Right ventricle myocardium superior (tissue), 1 donor: ENCODE data around the gene TAGLN. TPM values are rescaled to one million over a fixed set of nuclear protein-coding genes. Genes with fewer than 3 reads are reported as not detected.

Experiments used
- ATAC-seq: fragments of 200-7000 bp; cut with Tn5 transposase; one replicate; pipeline ENCODE4 v1.9.1; 2020; ENCODE audit warnings: mild to moderate bottlenecking; ENCODE audit not compliant: poor library complexity
- DNase-seq: peaks from one replicate; pipeline ENCODE4 v3.0.0-alpha.2; 2020
- intact Hi-C: fragments of 100-400 bp; cut with DNase I; formaldehyde crosslinking; loops from one replicate; pipeline ENCODE4 v1.11.2; 2022
- total RNA-seq: library from RNA; stranded (reverse); fragmentation: NEBNext Ultra II Directional; extraction: Animal tissue kit (Norgen Biotek cat#: 25700); gene quantifications from one replicate; pipeline ENCODE4 v1.2.1, GENCODE V29; 2021
- donor health status: DM: no; HTN: yes; CAD: no; lungs with severe emphysema.

Gene TAGLN
- total RNA-seq, 1 donor from 2014 or later: 91.4 TPM

DNA sequence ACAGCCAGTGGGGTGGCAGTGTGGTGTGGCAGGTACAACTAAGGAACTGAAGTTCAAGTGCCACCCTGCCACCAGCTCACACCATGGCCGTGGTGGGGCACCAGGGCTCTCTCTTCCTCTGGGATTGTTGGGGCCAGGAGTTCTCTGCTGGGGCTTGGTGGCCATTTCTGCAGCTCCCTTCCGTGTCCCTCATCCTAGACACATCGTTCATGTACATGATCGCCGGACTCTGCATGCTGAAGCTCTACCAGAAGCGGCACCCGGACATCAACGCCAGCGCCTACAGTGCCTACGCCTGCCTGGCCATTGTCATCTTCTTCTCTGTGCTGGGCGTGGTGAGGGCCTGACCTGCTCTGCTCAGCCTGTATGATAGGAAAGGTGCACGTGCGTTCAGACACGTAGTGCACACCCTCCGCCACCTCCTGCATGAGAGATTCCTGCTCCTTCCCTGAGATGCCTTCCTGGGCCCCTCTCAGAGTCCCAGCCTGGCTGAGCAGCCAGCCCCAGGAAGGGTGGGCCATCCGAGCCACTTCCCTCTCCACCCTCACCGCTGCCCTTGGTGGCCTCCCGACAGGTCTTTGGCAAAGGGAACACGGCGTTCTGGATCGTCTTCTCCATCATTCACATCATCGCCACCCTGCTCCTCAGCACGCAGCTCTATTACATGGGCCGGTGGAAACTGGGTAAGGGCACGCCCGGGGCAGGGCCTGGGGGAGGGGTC is 7.3 kb upstream of the TAGLN start:
- intact Hi-C loops: no loop called here
- no peak for DNase-seq
- ATAC-seq: no peak

GRCh38 chr11:117192401-117192875 is 6.7 kb upstream of the TAGLN start:
- ATAC-seq: no peak
- DNase-seq: no peak
- intact Hi-C loops: no loop called here

DNA sequence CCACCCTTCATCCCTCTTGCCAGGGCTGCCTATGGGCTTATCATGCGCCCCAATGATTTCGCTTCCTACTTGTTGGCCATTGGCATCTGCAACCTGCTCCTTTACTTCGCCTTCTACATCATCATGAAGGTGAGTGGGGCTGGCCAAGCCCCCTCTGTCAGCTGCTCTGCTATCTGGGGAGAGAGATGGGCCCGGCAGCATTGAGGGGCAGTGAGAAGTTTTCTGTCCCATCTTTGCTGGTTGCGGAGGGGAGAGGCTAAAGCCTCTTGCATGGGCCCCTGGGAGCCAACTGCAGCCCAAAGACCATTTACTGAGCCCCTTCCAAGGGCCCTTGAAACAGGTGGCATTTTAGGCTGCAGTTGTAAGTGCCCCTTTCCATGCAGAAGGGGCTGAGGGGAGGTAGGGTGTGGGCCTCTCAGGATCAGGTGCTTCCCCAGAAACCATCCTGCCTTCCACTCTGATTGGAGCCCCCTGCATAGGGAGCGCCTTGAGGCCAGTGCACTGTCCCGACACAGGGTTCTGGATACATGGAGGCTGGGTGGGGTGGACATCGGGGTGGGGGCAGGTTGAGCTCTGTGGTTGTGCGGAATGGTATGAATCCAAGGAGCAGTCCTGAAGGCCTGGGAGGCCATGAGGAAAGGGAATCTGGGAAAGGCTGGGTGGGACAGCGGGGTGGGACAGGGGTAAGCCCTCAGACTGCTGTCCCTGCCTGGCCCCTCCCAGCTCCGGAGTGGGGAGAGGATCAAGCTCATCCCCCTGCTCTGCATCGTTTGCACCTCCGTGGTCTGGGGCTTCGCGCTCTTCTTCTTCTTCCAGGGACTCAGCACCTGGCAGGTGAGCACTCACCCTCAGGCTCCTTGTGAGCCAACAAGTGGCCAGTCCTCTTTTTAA is 5.8 kb upstream of the TAGLN start:
- no peak for DNase-seq
- intact Hi-C loops: no loop called here
- no peak for ATAC-seq

GRCh38 chr11:117194267-117194666 is 4.9 kb upstream of the TAGLN start:
- no peak for DNase-seq
- ATAC-seq: no peak
- intact Hi-C loops: no loop called here

DNA sequence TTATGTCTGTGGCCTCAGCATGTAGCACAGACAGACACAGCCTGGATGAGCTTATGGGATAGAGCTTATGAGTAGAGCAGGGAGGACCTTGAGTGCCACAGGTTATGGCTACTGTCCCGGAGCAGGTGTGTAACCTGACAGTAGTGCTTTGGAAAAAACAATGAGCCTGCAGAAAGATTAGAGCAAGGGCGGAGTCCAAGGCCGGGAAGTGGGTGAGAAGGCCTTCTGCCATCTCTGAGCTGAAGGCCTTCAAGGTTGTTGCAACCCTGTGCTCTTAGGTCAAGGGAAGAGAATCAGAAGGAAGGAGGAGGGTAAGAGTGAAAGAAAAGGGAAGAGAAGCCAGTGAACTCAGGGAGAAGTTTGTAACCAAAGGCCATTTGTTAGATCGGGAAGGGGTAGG is 3.9 kb upstream of the TAGLN start:
- ATAC-seq: no peak
- intact Hi-C loops: no loop called here
- DNase-seq: no peak

DNA sequence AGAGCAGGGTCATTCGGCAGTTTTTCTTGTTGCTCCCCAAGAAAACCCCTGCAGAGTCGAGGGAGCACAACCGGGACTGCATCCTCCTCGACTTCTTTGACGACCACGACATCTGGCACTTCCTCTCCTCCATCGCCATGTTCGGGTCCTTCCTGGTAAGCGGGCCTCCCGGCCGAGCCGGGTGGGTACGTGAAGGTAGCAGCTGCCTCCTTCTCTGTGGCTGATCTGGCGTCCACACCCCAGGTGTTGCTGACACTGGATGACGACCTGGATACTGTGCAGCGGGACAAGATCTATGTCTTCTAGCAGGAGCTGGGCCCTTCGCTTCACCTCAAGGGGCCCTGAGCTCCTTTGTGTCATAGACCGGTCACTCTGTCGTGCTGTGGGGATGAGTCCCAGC is 3.4 kb upstream of the TAGLN start:
- ATAC-seq (no peak), DNase-seq (no peak)
- intact Hi-C loops: no loop called here

DNA sequence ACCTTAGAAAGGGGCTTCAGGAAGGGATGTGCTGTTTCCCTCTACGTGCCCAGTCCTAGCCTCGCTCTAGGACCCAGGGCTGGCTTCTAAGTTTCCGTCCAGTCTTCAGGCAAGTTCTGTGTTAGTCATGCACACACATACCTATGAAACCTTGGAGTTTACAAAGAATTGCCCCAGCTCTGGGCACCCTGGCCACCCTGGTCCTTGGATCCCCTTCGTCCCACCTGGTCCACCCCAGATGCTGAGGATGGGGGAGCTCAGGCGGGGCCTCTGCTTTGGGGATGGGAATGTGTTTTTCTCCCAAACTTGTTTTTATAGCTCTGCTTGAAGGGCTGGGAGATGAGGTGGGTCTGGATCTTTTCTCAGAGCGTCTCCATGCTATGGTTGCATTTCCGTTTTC is 2.2 kb upstream of the TAGLN start:
- intact Hi-C loops: no loop called here
- DNase-seq (no peak), ATAC-seq (no peak)

DNA sequence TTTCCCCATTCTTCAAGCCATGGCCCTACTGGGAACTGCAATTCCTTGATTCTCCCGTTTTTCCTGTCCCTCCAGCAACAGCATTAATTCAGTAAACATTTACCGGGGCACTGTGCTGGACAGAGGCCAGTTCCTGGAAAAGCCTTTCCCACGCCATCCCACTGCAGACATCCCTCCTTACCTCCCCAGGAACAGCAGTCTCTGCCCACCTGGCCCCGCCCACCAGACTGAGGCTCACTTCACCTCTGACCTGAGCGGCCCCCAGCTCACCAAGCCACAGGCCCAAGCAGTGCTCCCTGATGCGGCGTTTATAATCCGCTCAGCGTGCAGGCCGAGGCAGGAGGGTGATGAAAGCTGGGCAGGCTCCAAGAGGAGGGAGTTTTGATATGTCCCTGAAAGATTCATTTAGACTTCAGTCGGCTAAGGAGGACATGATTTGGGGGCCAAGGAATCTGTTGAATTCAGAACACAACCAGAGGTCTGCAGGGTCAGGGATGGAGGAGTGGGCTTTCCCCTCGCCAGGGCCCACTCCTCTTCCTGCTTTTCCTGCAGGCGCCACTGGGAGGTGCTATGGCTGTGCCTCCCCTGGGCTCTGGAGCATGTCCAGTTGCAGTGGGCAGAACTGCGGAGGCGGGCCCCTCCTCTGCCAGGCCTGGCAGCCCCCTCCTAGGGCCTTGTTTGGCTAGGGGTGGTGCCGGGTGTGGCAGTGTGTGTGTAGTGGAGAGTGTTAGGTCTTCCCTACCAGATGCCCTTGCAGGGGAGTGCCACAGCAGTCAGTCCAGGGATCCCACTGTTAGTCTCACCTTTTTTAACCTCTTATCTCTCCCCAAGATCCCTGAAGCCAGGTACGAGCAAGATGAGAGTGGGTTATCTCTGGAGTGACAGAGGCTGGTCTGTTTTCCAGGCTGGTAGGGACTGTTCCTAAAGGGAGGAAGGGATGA is 1.4 kb upstream of the TAGLN start:
- DNase-seq (no peak), ATAC-seq (no peak)
- intact Hi-C loops: loop anchor here (2.0 kb wide), 1 partner anchor 21 kb away; no protein-coding TSS in a partner anchor

- intact Hi-C loops: loop anchor here (2.0 kb wide), 1 partner anchor 20 kb away; no protein-coding TSS in a partner anchor
- ATAC-seq (no peak), DNase-seq (no peak)
Measured at GRCh38 chr11:117198613-117199012, 557 bp upstream of the TAGLN start.

DNA sequence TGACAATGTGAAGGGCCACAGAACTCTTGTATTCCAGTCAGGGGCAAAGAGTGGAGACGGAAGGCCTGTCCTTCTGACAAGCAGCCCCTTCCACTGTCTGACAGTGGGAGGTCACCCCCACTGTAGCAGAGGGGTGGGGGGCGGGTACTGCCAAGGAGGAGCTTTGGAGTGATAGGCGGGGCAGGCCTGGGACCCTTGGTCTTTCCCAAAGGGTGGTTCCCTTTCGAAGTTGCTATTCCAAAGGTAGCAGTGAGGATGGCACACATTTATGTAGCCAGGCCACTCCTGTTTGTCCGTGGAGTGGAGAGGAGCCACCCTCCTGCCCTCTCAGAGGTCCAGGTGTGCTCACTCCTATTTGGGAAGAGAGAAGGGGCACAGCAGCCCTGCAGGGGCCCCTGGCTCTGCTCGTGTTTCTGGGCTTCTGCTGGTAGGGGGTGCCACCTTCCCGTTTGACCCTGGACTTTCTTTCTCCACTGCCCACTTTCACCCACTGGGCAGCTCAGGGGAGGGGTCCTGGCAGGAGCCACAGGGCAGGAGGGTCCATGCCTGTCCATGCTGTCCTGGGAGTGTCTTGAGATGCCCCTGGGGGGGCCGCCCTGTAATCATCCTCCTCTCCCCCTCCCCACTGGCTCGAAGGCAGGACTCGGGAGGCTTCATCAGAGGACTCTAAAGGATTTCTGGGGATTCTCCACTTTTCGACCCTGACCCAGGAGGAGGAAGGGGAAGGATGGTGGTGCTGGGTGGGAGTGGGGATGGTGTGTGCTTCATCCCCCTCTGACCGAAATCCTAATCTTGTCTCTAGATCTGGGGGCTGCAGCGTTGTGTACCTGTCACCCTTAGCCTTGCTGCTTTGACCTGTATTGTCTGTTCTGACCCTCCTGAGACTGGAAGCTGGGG is 994 bp downstream of the TAGLN start:
- intact Hi-C loops: loop anchor here (2.0 kb wide), 1 partner anchor 19 kb away; no protein-coding TSS in a partner anchor
- no peak for DNase-seq
- no peak for ATAC-seq

GRCh38 chr11:117200813-117201657 is 1.9 kb downstream of the TAGLN start:
- intact Hi-C loops: no loop called here
- no peak for DNase-seq
- no peak for ATAC-seq

DNA sequence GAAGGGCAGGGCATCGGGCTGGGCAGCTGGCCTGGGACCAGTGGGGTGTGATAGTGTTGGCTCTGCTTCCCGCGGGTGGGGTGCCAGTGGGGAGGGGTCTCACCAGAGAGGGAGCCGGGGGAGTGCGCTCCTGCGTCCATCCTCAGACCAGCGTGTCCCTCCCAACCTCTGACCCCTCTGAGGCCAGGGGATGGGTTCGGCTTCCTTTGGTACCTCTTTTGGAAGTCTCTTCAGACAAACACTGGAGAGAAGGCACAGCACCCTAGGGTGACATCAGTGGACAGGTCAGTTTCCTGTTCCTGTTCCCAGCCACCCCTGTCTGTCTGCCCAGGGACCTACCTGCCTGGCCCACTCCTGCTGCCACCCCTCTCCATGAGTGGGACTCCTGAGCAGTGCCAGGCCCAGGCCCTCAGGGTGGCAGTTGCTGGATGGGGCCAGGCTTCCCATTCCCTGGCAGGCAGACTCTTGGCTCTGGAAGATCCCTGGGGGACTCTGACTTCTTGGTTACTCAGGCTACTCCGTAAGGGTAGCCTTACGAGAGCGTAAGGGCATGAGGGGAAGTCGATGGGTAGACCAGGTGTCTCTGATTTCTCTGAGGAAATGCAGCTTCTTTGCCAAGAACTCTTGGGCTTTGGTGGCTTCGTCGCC is 2.6 kb downstream of the TAGLN start:
- intact Hi-C loops: no loop called here
- no peak for ATAC-seq
- no peak for DNase-seq

DNA sequence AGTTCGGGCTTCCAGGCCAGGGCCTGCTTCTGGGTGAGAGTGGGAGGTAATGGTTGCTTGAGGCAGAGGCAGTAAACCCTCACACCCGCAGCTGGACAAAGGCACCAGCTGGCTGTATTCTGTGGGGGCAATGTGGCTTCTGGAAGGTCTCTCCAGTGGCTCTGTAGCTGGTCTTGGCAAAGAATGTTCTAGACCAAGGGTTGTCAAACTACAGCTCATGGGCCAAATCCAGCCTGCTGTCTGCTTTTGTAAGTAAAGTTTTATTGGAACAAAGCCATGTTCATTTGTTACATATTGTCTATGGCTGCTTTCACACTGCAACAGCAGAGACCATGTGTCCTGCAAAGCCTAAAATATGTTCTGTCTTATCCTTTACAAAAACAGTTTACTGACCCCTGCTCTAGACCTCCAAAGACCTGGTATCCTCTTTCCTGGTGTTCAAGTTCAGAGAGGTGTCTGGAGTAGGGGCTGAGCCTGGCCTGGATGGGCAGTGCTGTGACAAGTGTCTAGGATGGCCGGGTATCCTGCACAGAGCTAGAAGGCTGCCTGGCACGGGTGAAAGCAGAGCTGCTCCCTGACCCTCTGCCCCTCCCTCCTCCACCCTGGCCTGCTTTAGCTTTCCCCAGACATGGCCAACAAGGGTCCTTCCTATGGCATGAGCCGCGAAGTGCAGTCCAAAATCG is 3.4 kb downstream of the TAGLN start:
- intact Hi-C loops: no loop called here
- ATAC-seq (no peak), DNase-seq (no peak)

- intact Hi-C loops: no loop called here
- no peak for ATAC-seq
- DNase-seq: peak; percentile 32
Measured at GRCh38 chr11:117203069-117203407, 3.9 kb downstream of the TAGLN start.

- ATAC-seq (no peak), DNase-seq (peak; percentile 42)
- intact Hi-C loops: loop anchor here (5.0 kb wide), 1 partner anchor 72 kb away; no protein-coding TSS in a partner anchor
Measured at GRCh38 chr11:117204283-117205080, 5.3 kb downstream of the TAGLN start.
